Measurements from ENCODE around the gene TBX21.

- TF ChIP-seq EP300 (IDR thresholded peaks at IDR 0.05; ENCODE audit: borderline replicate concordance), result no peak
- TF ChIP-seq RAD21 (IDR thresholded peaks at IDR 0.05; ENCODE audit: low read depth), result no peak
- TF ChIP-seq USF1 (IDR thresholded peaks at IDR 0.05), result no peak
- no peak for TF ChIP-seq REST (IDR thresholded peaks at IDR 0.05; ENCODE audit: low read depth)
- no peak for TF ChIP-seq MAX (IDR thresholded peaks at IDR 0.05)
- TF ChIP-seq YY1 (IDR thresholded peaks at IDR 0.05; ENCODE audit: low read depth), result no peak
- TF ChIP-seq CEBPB (IDR thresholded peaks at IDR 0.05), result no peak
- TF ChIP-seq FOXM1 (IDR thresholded peaks at IDR 0.05; ENCODE audit: borderline replicate concordance, low read depth), result no peak
- TF ChIP-seq CREB1 (IDR thresholded peaks at IDR 0.05; ENCODE audit: low read depth), result no peak
- no peak for TF ChIP-seq EGR1 (IDR thresholded peaks at IDR 0.05)
- no peak for TF ChIP-seq TCF12 (IDR thresholded peaks at IDR 0.05; ENCODE audit: low read depth)
- TF ChIP-seq TAF1 (IDR thresholded peaks at IDR 0.05; ENCODE audit: low read depth), result no peak
- no peak for TF ChIP-seq NFIC (IDR thresholded peaks at IDR 0.05)
Observed at GRCh38 chr17:47792979-47793378, 59.9 kb downstream of the TBX21 start.
